SU-DHL-6 (cell line): ENCODE measurements around the gene CDH13.

ENCODE experiments used
- CTCF ChIP-seq: fragments of 200-600 bp; sonication (generic); IDR thresholded peaks from one replicate; pipeline ENCODE4 v1.5.1; 2017; ENCODE audit warnings: antibody characterized with exemption, mild to moderate bottlenecking, low read length, moderate library complexity; ENCODE audit not compliant: insufficient read depth, poor library complexity, severe bottlenecking
- EZH2phosphoT487 ChIP-seq: fragments of 200-600 bp; sonication (generic), shearing (Covaris generic); conservative IDR thresholded peaks from 2 replicates; pipeline ENCODE4 v1.6.1; 2018; ENCODE audit warnings: mild to moderate bottlenecking, antibody characterized with exemption, low read length, moderate library complexity, mixed read lengths

GRCh38 chr16:83847371-83848225 is 1220.8 kb downstream of the CDH13 start:
- no peak for TF ChIP-seq EZH2phosphoT487
- TF ChIP-seq CTCF: no peak
